Subcutaneous abdominal adipose tissue (tissue), 5 donors: Measurements from ENCODE around the gene CROCC.

Experiments
- H3K27ac ChIP-seq: one replicate; pipeline ENCODE4 v1.7.0; 2013; ENCODE audit warnings: low read depth, mild to moderate bottlenecking, inconsistent platforms, low read length, moderate library complexity
- H3K27me3 ChIP-seq, 5 donors: one replicate each; pipeline ENCODE4 v1.7.0; 2013; ENCODE audit warnings: low read length in 5 of 5, inconsistent platforms in 1 of 5; ENCODE audit not compliant: control insufficient read depth in 5 of 5, insufficient read depth in 4 of 5
- H3K36me3 ChIP-seq, 5 donors: one replicate each; pipeline ENCODE4 v1.7.0; 2013; ENCODE audit warnings: low read length in 5 of 5; ENCODE audit not compliant: control insufficient read depth in 5 of 5, insufficient read depth in 5 of 5
- H3K4me1 ChIP-seq, 5 donors: one replicate each; pipeline ENCODE4 v1.7.0; 2013; ENCODE audit warnings: low read length in 5 of 5, mild to moderate bottlenecking in 3 of 5, moderate library complexity in 1 of 5; ENCODE audit not compliant: control insufficient read depth in 5 of 5, insufficient read depth in 5 of 5
- H3K4me3 ChIP-seq, 5 donors: one replicate each; pipeline ENCODE4 v1.7.0; 2013; ENCODE audit warnings: low read length in 5 of 5, low read depth in 1 of 5
- H3K9ac ChIP-seq, 5 donors: one replicate each; pipeline ENCODE4 v1.7.0; 2013; ENCODE audit warnings: low read length in 5 of 5, mild to moderate bottlenecking in 4 of 5, moderate library complexity in 3 of 5
- H3K9me3 ChIP-seq, 5 donors: one replicate each; pipeline ENCODE4 v1.7.0; 2013; ENCODE audit warnings: low read length in 5 of 5; ENCODE audit not compliant: control insufficient read depth in 5 of 5
- donor health status: healthy.
- donor health status: healthy.
- donor health status: healthy.
- donor health status: healthy.
- donor health status: healthy.

The CROCC gene

DNA sequence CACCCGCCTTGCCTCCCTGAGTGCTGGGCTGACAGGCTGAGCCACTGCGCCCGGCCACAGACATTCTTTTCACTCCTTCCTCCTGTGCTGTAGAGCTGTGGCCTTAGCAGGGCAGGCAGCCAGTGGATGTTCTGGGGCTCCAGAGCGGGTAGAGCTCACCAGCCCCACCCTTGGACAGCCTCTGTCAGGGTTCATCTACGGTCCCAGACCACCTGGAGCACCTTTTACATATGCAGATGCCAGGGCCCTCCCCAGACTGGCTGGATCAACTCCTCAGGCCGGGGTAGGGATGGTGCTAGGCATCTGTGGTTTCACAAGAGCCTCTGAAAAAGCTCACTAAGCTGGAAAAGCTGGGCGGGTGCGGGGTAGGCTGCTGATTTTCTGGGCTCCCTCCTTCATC lies 85.4 kb downstream of the CROCC start:
- H3K4me1 ChIP-seq = peaks cover 9 to 34% (median 31%) of the 10 kb centered on the region in 5 donors
- peaks cover 0 to 44% (median 30%) of the 10 kb centered on the region in 5 donors for H3K36me3 ChIP-seq
- H3K27ac ChIP-seq = no peak overlapping the region
- no peak overlapping the region for H3K4me3 ChIP-seq
- H3K9me3 ChIP-seq = no peaks in the 10 kb centered on the region
- H3K27me3 ChIP-seq = no peaks in the 10 kb centered on the region
- H3K9ac ChIP-seq = no peak overlapping the region

DNA sequence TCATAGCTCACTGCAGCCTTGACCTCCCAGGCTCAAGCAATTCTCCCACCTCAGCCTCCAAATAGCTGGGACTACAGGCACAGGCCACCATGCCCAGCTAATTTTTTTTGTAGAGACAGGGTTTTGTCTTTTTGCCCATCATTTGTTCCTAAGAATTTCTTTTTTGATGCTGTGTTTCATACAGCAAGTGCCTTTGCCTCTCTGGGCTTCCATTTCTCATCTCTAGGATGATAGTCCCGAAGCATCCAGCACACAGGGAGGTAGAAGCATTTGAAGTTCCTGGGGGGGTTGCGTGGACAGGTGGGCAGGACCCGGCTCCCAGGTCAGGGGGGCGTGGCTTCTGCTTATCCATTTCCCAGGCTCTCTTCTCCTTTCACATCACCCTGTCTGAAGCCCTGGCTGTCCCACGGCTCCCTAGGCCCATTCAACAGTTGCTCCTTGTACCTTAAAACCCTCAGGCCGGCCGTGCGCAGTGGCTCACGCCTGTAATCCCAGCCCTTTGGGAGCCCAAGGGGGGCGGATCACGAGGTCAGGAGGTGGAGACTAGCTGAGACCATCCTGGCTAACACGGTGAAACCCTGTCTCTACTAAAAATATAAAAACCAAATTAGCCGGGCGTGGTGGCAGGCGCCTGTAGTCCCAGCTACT lies 86.6 kb downstream of the CROCC start:
- Histone ChIP-seq H3K9me3 (no peaks in the 10 kb centered on the region), H3K36me3 (peaks cover 0 to 32% (median 19%) of the 10 kb centered on the region in 5 donors), H3K4me3 (no peak overlapping the region), H3K27me3 (no peaks in the 10 kb centered on the region), H3K4me1 (peaks cover 11 to 46% (median 43%) of the 10 kb centered on the region in 5 donors), H3K27ac (no peak overlapping the region), H3K9ac (no peak overlapping the region)

DNA sequence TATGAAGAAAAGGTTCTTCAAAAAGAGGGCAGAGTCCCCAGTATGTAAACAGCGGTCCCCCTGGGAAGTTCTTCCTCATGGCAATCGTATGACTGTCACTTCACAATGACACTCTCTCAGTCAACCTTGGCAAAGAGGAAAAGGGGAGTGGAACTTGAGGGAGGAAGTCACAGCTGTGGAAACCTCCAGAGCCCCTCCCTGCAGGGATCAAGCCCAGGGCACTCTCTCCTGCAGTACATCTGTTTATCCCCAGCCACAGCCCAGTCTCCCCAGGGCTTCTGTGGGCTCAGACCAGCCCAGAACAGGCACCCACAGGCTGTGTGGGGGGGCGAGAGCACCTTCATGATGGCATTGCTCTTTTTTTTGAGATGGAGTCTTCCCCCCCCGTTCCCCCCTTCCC lies 88.0 kb downstream of the CROCC start:
- H3K36me3 ChIP-seq = peaks cover 0 to 19% (median 9%) of the 10 kb centered on the region in 5 donors
- H3K4me1 ChIP-seq = peaks cover 11 to 54% (median 48%) of the 10 kb centered on the region in 5 donors
- H3K9ac ChIP-seq = no peak overlapping the region
- H3K4me3 ChIP-seq = no peak overlapping the region
- no peak overlapping the region for H3K27ac ChIP-seq
- H3K9me3 ChIP-seq = no peaks in the 10 kb centered on the region
- H3K27me3 ChIP-seq = no peaks in the 10 kb centered on the region

DNA sequence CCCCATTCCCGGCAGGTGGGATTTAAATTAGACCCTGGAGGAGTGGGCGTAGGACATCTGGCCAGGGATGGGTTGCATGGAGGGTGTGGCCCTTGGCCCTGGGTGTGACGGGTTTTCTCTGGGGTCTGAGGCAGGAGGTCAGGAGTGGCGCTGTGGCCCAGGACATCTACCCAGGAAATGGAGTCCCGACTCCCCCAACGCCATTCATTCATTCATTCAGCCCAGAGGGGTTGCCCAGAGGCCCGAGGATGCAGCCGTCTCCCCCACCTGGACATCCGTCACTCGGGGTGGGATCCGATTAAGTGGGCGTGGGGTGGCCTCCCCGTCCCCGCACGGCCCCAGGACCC lies 89.3 kb downstream of the CROCC start:
- H3K36me3 ChIP-seq = peaks cover 0 to 5% (median 0%) of the 10 kb centered on the region in 5 donors
- no peaks in the 10 kb centered on the region for H3K27me3 ChIP-seq
- peak overlapping the region; percentile 70 to 84 (median 78) for H3K4me3 ChIP-seq
- H3K9me3 ChIP-seq = no peaks in the 10 kb centered on the region
- H3K27ac ChIP-seq = peak overlapping the region; percentile 58
- H3K9ac ChIP-seq = peak overlapping the region in 4 of 5 donors; percentile 66 to 82 (median 79)
- peaks cover 11 to 64% (median 54%) of the 10 kb centered on the region in 5 donors for H3K4me1 ChIP-seq

DNA sequence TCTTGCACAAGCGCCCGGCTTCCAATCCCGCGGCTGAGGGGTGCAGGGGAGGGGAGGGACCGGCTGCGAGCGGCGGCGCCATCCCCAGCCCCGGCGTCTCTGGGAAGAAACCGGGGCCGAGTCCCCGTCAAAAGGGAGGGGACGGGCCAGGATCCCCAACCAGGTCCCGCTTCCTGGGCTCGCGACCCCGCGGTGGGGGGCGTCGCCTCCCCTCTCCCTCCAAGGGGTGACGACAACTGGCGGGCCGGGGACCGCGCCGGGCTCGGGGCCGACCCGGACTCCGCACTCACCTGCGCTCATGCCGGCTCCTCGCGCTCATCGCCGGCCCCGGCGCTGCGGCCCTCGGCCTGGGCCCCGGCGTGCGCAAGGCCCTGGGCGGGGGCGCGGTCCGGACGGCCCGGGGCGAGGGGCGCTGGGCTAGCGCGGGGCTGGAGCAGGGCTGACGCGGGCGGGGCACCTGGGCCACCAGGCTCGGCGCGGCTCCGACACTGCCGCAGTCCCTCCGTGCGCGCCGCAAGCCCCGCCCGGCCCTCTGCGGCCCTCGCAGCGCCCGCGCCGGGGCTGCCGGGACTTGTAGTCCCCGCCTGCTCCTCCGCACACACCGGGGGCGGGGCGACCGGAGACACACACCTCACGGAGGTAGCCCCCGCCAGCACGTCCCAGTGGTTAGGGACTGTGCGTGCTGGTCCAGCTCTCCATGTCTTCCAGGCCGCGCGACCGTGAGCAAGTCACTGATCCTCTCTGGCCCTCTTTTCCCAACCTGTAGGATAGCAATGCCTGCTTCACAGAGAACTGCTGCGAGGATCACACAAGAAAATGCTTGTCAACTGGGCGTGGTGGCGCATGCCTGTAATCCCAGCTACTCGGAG lies 89.9 kb downstream of the CROCC start, which contains the start of gene ATP13A2:
Gene ATP13A2 (minus strand): TSS at position 490 of the 869 bp plus-strand sequence. CDS start 190 bp downstream, at position 300.
- peak within 1 kb of the TSS; percentile 58 for H3K27ac ChIP-seq
- H3K4me1 ChIP-seq = peaks cover 12 to 69% (median 57%) of the 10 kb centered on the region in 5 donors
- no peaks in the 10 kb centered on the region for H3K27me3 ChIP-seq
- H3K9me3 ChIP-seq = no peaks in the 10 kb centered on the region
- no peaks in the 10 kb centered on the region for H3K36me3 ChIP-seq
- H3K4me3 ChIP-seq = peak within 1 kb of the TSS; percentile 70 to 84 (median 78)
- peak within 1 kb of the TSS in 4 of 5 donors; percentile 66 to 82 (median 79) for H3K9ac ChIP-seq

DNA sequence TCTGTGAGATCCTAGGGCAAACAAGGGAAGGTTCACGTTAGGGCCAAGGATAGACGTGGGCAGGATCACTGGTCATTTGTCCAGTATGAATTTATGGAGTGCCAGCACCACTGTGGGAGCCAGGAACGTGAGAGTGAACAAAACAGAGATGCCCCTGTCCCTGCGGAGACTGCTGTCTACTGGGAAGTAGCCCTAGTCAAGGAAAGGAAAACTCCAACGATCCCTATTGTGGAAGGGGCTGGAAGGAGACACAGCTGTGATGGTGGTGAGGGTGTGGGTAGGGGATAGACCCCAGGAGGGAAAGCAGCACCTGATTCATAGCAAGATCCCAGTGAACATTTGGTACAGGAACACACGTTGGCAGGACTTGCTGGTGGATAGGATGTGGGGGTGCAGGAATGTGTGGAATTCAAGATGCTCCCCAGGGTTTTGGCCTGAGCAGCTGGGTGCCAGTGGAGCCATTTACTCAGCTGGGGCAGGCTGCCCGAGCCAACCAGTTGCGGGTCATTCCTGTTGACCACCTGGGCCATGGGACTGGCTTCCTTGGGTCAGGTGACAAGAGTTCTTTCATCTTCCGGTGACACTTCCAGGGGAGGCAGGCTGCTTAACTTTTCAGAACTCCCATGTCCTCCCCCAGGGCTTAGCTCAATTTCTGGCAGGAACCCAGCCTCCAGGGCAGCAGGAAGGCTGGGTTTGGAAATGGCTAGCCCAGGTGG lies 91.2 kb downstream of the CROCC start:
- Histone ChIP-seq H3K4me1 (peaks cover 12 to 69% (median 57%) of the 10 kb centered on the region in 5 donors), H3K36me3 (peaks cover 0 to 5% (median 5%) of the 10 kb centered on the region in 5 donors), H3K4me3 (no peak overlapping the region), H3K27me3 (no peaks in the 10 kb centered on the region), H3K9me3 (no peaks in the 10 kb centered on the region), H3K9ac (no peak overlapping the region), H3K27ac (no peak overlapping the region)

DNA sequence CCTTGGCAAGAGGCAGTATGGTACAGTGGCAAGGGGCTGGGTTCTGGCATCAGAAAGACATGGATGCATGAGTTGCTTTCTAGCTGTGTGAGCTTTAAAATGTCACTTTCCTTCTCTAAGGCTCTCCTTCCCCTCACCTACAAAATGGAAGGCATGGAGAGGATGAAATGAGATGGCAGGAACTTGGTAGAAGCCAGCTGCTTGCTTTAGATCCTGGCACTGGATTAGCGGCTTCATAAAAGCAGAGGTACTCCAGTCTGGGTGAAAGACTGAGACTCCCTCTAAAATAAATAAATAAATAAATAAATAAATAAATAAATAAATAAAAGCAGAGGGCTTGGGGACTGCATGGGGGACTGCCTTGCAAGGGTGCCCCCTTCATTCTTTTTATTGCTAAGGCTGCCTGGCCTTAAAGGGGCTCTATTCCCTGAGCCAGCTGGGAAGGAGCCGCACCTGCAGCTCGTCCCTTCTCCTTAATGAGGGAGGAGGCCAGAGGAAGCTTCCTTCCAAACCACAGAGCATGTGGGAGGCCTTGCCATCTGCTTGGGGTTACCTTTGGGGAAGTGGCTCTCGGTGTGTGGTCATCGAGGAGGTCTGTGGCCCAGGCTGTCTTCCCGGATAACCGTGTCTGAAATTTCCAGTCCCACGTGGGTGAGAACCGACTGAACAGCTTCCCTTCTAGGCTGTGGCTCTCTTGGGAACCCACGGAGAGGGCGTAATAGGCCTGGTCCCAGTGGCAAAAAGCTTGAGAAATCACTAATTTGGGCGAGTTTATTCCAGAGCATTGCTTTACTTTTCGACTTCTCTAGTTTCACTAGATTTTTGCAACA lies 92.0 kb downstream of the CROCC start:
- Histone ChIP-seq H3K4me1 (peaks cover 12 to 69% (median 57%) of the 10 kb centered on the region in 5 donors), H3K36me3 (peaks cover 1 to 13% (median 12%) of the 10 kb centered on the region in 5 donors)

DNA sequence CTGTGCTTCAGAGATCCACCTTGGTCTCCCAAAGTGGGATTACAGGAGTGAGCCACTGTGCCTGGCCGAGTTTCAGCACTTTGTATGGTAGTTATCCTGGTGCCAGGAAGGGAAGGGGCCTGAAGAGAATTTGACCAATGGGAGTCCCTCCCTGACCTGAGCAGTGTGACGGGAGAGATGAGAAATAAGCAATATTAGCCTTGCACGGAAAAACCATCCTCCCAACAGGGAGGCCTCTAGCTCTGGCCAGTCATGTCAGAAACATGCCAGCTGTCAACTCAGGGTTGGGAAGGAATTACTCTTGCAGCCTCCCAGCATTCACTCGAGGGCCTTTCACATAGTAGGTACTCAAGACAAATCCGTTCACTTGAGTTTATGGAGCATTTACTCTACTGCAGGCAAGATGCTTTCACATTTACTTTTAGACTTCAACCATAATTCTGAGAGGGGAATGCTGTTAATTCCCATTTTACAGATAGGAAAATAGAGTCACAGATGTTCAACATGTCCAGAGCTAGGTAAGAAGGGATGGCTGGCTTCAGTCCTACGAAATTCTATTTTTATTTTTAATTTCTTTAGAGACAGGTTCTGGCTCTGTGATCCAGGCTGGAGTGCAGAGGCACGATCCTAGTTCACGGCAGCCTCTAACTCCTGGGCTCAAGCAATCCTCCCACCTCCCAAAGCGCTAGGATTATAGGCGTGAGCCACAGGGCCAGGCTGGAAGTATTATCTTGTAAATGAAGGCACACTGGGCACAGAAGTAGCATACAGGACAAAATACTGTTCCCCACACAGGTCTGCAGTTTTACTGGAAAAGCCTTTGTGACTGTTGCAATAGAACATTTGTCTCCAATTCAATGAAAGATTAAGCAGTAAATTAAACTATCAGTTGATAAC lies 93.2 kb downstream of the CROCC start:
- Histone ChIP-seq H3K4me3 (no peak overlapping the region), H3K9me3 (no peaks in the 10 kb centered on the region), H3K36me3 (peaks cover 11 to 25% (median 22%) of the 10 kb centered on the region in 5 donors)

More for the DNA sequence above, 92.0 kb downstream of the CROCC start:
- H3K27me3 ChIP-seq = no peaks in the 10 kb centered on the region
- H3K4me3 ChIP-seq = no peak overlapping the region
- H3K27ac ChIP-seq = peak overlapping the region; percentile 46
- H3K9me3 ChIP-seq = no peaks in the 10 kb centered on the region
- H3K9ac ChIP-seq = peak overlapping the region in 1 of 5 donors; percentile 44

More for the DNA sequence above, 93.2 kb downstream of the CROCC start:
- Histone ChIP-seq H3K27ac (peak overlapping the region; percentile 46), H3K4me1 (peaks cover 7 to 59% (median 55%) of the 10 kb centered on the region in 5 donors), H3K27me3 (no peaks in the 10 kb centered on the region), H3K9ac (no peak overlapping the region)
